22Rv1 (cell line): ENCODE measurements around the gene NNMT.

Source experiments
- H3K27ac ChIP-seq: fragments of 450-650 bp; 2 replicates; pipeline ENCODE4 v1.5.1; 2017
- ZFX ChIP-seq: fragments of 450-650 bp; IDR thresholded peaks from 2 replicates; pipeline ENCODE4 v1.6.1; 2017; ENCODE audit warnings: antibody characterized with exemption, borderline replicate concordance
- TF ChIP-seq, protein P1 (sequence below): fragments of 450-650 bp; IDR thresholded peaks from 2 replicates; pipeline ENCODE4 v1.5.1; 2017; ENCODE audit warnings: mild to moderate bottlenecking

NNMT gene

DNA sequence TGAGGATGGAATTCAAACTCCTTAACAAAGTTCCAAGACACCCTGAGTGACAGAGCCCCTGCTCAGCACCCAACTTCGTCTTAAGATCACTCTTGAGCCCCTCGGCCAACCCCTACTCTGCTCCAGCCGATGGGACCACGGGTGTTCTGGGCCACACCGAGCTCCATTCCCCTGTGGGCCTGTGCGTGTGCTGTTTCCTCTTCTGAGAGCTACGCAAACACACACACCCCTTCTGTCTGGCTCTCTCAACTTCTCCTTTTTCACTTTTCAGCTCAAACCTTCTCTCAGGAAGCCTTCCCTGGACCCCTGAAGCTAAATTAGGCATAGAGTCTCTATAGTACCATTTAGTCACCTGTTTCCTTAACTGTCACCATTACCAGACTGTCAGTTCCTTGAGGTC, 37.5 kb upstream of the NNMT start:
- no peak for TF ChIP-seq ZFX
- TF ChIP-seq, protein P1, sequence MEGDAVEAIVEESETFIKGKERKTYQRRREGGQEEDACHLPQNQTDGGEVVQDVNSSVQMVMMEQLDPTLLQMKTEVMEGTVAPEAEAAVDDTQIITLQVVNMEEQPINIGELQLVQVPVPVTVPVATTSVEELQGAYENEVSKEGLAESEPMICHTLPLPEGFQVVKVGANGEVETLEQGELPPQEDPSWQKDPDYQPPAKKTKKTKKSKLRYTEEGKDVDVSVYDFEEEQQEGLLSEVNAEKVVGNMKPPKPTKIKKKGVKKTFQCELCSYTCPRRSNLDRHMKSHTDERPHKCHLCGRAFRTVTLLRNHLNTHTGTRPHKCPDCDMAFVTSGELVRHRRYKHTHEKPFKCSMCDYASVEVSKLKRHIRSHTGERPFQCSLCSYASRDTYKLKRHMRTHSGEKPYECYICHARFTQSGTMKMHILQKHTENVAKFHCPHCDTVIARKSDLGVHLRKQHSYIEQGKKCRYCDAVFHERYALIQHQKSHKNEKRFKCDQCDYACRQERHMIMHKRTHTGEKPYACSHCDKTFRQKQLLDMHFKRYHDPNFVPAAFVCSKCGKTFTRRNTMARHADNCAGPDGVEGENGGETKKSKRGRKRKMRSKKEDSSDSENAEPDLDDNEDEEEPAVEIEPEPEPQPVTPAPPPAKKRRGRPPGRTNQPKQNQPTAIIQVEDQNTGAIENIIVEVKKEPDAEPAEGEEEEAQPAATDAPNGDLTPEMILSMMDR = no peak
- H3K27ac ChIP-seq = peak overlapping the region; percentile 53

DNA sequence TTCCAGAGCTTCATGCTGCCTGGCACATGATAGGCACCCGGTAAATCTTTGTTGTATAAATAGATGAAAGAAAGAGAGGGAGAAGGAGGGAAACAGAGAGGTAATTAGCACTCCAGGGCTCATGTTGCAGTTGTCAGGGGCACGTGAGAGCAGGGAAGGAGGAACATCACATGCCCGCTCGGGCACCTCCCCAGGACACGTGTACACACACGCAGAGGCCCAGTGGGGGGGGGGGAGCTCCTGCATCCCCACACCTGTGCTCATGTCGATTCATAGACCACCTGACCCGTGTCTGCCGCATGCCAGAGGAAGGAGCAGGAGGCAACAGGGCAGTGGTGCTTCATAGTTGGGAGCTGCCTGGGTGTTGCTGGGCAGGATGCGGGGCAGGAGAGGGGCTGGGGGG, 37.1 kb upstream of the NNMT start:
- TF ChIP-seq ZFX = no peak
- TF ChIP-seq, protein P1 = no peak

GRCh38 chr11:114259551-114259983, 36.6 kb upstream of the NNMT start:
- TF ChIP-seq, protein P1 = no peak
- no peak for TF ChIP-seq ZFX
- H3K27ac ChIP-seq = peak overlapping the region; percentile 53

More for the DNA sequence above, 37.1 kb upstream of the NNMT start:
- peak overlapping the region; percentile 53 for H3K27ac ChIP-seq

GRCh38 chr11:114260077-114260476, 36.1 kb upstream of the NNMT start:
- peak overlapping the region; percentile 53 for H3K27ac ChIP-seq
- no peak for TF ChIP-seq ZFX
- TF ChIP-seq, protein P1 = no peak

DNA sequence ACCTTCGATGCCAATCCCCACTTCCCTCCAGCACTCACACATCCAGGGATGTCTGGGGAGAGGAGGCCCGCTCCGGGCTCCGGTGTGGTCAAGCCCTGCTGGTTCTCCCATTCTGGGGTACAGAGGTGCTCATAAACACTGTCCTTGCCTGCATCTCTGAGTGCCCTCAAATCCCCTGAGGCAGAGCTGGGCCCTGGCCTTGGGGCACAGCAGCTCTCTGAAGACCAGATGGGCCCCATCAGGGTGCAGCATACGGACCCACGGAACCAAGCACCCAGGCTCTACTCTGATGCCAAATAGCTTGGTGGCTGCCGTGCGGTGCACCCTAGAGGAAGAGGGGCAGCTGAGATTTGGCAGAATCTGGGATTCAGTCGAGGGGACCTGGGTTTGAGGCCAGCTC, 35.7 kb upstream of the NNMT start:
- TF ChIP-seq, protein P1 = no peak
- TF ChIP-seq ZFX = no peak
- H3K27ac ChIP-seq = peak overlapping the region; percentile 53

DNA sequence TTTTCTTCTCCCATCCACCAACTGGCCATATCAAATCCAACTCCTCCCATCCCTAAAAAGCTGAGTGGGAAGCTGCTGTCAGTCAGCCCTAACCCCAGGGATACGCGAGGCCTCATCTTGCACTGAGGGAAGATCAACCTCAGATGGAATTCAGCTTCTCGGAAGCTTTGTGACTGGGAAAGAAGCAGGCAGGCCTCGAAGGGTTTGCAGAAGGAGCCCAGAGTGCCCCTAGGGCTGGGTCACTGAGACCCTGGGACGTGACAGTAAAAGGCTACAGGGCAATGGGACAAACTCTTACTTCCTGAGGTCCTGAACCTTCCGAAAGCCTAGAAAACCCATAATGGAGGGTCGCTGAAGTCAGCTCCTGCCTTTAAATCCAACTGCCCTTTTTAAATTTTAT, 34.4 kb upstream of the NNMT start:
- TF ChIP-seq, protein P1 = no peak
- TF ChIP-seq ZFX = no peak
- H3K27ac ChIP-seq = no peak overlapping the region

- H3K27ac ChIP-seq = no peak overlapping the region
- TF ChIP-seq, protein P1 = peak; percentile 65
- no peak for TF ChIP-seq ZFX
Observed at GRCh38 chr11:114262681-114263512, 33.3 kb upstream of the NNMT start.
